KMS-11 (cell line): ENCODE measurements around the gene DSN1.
A peak's percentile ranks its signal among the peaks of the same experiment; 100 is the strongest.

Experiments used
- H2AFZ ChIP-seq: fragments of 200-600 bp; sonication (generic); 2 replicates; pipeline ENCODE4 v1.6.1; 2016; ENCODE audit warnings: antibody characterized with exemption, mixed run types, low read depth
- H3K27ac ChIP-seq: fragments of 200-600 bp; sonication (generic); 2 replicates; pipeline ENCODE4 v1.6.1; 2016; ENCODE audit warnings: mild to moderate bottlenecking, mixed run types
- H3K27me3 ChIP-seq: fragments of 200-600 bp; sonication (generic); 2 replicates; pipeline ENCODE4 v1.6.1; 2017; ENCODE audit warnings: mild to moderate bottlenecking, low read depth, mixed run types, moderate library complexity; ENCODE audit not compliant: insufficient read depth
- H3K36me3 ChIP-seq: fragments of 200-600 bp; sonication (generic); 2 replicates; pipeline ENCODE4 v1.6.1; 2017; ENCODE audit warnings: mild to moderate bottlenecking, mixed run types; ENCODE audit not compliant: insufficient read depth
- H3K4me1 ChIP-seq: fragments of 200-600 bp; sonication (generic); 2 replicates; pipeline ENCODE4 v1.6.1; 2016; ENCODE audit warnings: mild to moderate bottlenecking, low read depth, mixed run types; ENCODE audit not compliant: poor library complexity, severe bottlenecking
- H3K4me2 ChIP-seq: fragments of 200-600 bp; sonication (generic); 2 replicates; pipeline ENCODE4 v1.7.0; 2016; ENCODE audit warnings: mild to moderate bottlenecking, mixed run types
- H3K4me3 ChIP-seq: fragments of 200-600 bp; sonication (generic); IDR thresholded peaks from 2 replicates; pipeline ENCODE4 v1.6.1; 2017; ENCODE audit warnings: low read depth, low read length, mixed read lengths; ENCODE audit not compliant: insufficient read depth
- H3K79me2 ChIP-seq: fragments of 200-600 bp; sonication (generic); 2 replicates; pipeline ENCODE4 v1.6.1; 2016; ENCODE audit warnings: low read depth, mixed run types; ENCODE audit not compliant: insufficient read depth
- H3K9ac ChIP-seq: fragments of 200-600 bp; sonication (generic); 2 replicates; pipeline ENCODE4 v1.6.1; 2016; ENCODE audit warnings: mild to moderate bottlenecking, mixed run types
- H4K20me1 ChIP-seq: fragments of 200-600 bp; sonication (generic); 2 replicates; pipeline ENCODE4 v1.6.1; 2016; ENCODE audit warnings: mild to moderate bottlenecking, mixed run types; ENCODE audit not compliant: insufficient read depth
- CTCF ChIP-seq: fragments of 200-600 bp; sonication (generic); conservative IDR thresholded peaks from 2 replicates; pipeline ENCODE4 v1.6.1; 2017; ENCODE audit warnings: low read depth, mild to moderate bottlenecking, antibody characterized with exemption, low read length, moderate library complexity, mixed read lengths

DSN1 gene

DNA sequence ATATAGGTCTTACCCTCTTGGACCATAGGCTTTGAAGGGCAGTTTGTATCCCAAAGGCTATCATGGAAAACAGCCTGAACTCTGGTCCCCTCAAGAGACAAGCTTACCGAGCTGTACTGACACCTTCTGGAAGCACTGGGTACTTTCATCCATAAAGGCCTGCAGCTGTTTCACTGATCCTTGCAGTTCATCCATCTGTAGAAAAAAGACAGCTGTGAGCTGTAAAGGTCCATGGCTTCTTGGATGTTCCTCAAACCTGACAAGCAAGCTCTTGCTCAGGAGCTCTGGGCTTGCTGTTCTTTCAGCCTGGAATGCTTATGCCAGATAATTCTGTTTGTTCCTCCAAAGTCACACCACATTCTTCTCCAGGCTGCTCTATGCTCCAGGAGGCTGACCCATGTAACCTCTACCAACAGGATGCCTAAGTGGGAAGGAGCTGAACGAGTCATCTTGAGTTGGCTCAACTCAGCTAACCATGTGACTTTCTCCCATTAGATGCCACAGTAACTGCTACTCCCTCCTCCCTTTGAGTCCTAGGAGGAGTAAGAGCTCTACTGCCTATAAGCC, 18.8 kb downstream of the DSN1 start:
- TF ChIP-seq CTCF, result peak; percentile 88
- Histone ChIP-seq H2AFZ (no peak overlapping the region), H4K20me1 (no peaks in the 10 kb centered on the region), H3K4me1 (no peaks in the 10 kb centered on the region), H3K4me2 (no peak overlapping the region), H3K4me3 (no peak overlapping the region), H3K27me3 (no peaks in the 10 kb centered on the region), H3K36me3 (peaks cover 4% of the 10 kb centered on the region; the same call in 1 of the 2 replicates), H3K27ac (no peak overlapping the region), H3K9ac (no peak overlapping the region), H3K79me2 (no peaks in the 10 kb centered on the region)

- peaks cover 4% of the 10 kb centered on the region; the same call in 1 of the 2 replicates for H3K36me3 ChIP-seq
- TF ChIP-seq CTCF, result no peak
Measured at GRCh38 chr20:36752582-36752981, 21.0 kb downstream of the DSN1 start.

GRCh38 chr20:36745927-36746659, 27.5 kb downstream of the DSN1 start, which contains the start of gene NDRG3:
Gene NDRG3 (minus strand): TSS chr20:36746090. CDS start chr20:36721735, 24,355 bp downstream.
- no peak for TF ChIP-seq CTCF
- Histone ChIP-seq H3K36me3 (no peaks in the 10 kb centered on the region), H2AFZ (peak within 1 kb of the TSS; percentile 99), H4K20me1 (no peaks in the 10 kb centered on the region), H3K4me1 (peaks cover 11% of the 10 kb centered on the region), H3K4me3 (no peak within 1 kb of the TSS), H3K27me3 (no peaks in the 10 kb centered on the region), H3K9ac (peak within 1 kb of the TSS; percentile 76), H3K4me2 (peak within 1 kb of the TSS; percentile 100), H3K79me2 (no peaks in the 10 kb centered on the region), H3K27ac (peak within 1 kb of the TSS; percentile 64)

More at GRCh38 chr20:36752582-36752981, 21.0 kb downstream of the DSN1 start:
- H3K27ac ChIP-seq, result no peak overlapping the region
- H3K4me1 ChIP-seq, result no peaks in the 10 kb centered on the region
- H3K9ac ChIP-seq, result no peak overlapping the region
- no peaks in the 10 kb centered on the region for H4K20me1 ChIP-seq
- no peak overlapping the region for H2AFZ ChIP-seq
- H3K4me3 ChIP-seq, result no peak overlapping the region
- no peak overlapping the region for H3K4me2 ChIP-seq
- no peaks in the 10 kb centered on the region for H3K27me3 ChIP-seq
- no peaks in the 10 kb centered on the region for H3K79me2 ChIP-seq

GRCh38 chr20:36745234-36745926, 28.2 kb downstream of the DSN1 start:
- Histone ChIP-seq H3K4me2 (peak overlapping the region; percentile 99), H3K9ac (peak overlapping the region; percentile 41; the same call in 1 of the 2 replicates), H3K4me1 (peaks cover 11% of the 10 kb centered on the region), H3K36me3 (no peaks in the 10 kb centered on the region), H3K27ac (no peak overlapping the region), H3K79me2 (no peaks in the 10 kb centered on the region), H2AFZ (peak overlapping the region; percentile 85), H3K4me3 (no peak overlapping the region), H4K20me1 (no peaks in the 10 kb centered on the region), H3K27me3 (no peaks in the 10 kb centered on the region)
- no peak for TF ChIP-seq CTCF
